Stimulated activated CD4-positive, alpha-beta T cell treated with anti-CD3 and anti-CD28 coated beads, Interleukin-12 subunit alpha, Interleukin-12 subunit beta, amount 100 ng/mL, for 24 hours (primary cell): ENCODE measurements around the gene CCDC102B.
"Not testable (repeated sequence)": the region's sequence is repeated elsewhere in the genome, so short reads cannot be mapped to it uniquely, and the experiment has no call there.

ENCODE experiments used
- DNase-seq, 2 experiments: peaks; one replicate each; pipeline ENCODE4 v3.0.0-alpha.2; 2020; ENCODE audit warnings: low read depth in 2 of 2

The CCDC102B gene

DNA sequence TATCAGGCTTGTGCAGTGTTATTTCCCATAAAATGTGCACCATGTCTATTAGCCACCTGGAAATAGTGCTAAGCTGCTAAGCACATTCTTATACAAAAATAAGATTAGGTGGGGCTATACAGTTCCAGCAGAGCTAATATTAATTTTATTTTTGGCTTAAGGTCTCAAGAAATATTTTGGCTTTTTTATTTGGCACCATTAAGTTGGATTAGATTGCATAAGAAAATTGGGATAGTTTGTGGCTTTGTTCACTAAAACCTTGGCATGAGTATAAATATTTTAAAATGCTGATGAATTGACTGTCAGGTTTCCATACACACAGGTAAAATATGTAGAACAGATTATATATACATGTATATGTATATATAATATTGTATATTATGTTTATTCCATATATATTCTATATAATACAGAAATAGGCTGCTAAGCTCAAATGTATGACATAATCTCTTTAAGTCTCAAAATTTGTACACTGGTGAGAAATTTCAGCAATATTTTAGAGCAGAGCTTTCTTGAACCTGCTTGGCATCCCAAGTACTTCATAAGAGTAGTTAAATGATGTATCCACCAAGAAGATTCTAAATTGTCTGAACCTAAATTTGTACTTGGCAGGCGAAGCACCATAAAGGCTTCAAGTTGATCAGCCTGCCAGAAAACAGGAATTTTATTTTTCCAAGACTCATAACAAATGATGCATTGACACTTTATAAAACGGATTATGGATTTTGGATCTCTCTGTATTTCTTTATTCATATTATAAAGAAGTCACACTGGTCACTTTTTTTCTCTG, 32.6 kb downstream of the CCDC102B start:
- DNase-seq, result no peak

DNA sequence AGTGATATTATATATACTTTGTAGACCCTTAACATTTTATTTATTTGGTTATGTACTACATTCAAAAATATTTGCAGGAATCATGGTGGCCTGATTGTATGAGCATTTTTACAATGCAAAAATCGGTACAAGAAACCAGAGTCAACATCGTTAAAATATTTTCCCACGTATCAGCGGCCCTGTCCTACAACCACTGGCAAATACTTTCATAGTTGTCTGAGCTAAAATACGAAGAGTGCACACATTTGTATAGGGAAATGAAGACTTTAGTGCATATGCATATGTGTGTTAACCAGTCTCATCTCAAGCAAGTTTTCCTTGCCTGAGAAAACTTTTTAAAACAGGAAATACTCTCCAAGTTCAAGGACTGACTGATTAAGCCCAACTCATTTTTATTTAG, 35.9 kb downstream of the CCDC102B start:
- DNase-seq, result no peak

DNA sequence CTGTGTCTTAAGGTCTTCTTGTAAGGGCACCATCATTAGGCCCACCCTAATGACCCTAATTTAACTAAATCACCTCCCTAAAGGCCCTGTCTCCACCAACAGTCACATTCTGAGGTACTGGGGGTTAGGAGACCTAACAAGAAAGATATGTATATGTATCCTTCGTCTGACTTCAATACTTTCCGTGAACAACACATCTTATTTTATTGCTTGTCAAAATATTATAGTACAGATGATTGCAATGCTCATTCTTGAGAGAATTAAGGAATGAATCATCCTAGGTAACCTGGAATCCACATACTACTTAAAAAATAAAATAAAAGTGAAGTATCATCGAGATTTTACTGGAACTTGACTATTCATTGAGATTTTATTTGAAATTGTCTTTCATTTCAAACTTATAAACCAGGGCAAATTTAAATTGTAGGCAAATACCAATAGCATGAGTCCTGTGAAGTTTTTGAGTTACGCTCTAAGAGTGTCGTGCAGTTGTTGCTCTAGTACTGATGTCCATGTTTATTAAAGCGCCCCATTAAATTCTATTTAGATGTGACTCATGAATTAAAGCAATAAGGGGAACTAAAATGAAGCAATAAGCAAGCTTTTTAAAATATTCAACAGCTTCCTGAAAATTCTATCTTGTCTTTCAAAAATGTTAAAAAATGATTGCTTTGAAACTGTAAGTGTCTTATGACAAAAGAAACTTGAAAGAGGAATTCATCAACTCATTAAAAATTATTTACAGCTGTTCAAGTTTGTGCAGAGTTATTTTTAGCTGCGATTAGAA, 40.0 kb downstream of the CCDC102B start:
- no peak for DNase-seq

DNA sequence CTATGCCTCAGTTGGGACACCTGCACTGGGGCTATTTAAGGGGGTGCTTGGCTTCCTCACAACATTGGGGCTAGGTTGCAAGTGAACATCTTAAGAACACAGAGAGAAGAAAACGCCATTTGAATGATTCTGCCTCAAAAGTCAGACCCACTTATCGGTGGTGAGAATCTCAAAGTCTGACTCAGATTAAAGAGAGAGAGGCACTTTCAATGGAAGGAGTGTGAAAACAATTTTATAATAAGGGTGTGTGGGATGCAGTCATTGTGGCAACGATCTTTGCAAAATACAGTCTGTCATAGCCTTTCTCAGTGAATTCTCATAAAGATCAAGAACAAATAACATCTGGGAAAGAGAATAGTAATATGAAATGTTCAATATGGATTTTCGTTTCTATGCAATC, 41.8 kb downstream of the CCDC102B start:
- no peak for DNase-seq

DNA sequence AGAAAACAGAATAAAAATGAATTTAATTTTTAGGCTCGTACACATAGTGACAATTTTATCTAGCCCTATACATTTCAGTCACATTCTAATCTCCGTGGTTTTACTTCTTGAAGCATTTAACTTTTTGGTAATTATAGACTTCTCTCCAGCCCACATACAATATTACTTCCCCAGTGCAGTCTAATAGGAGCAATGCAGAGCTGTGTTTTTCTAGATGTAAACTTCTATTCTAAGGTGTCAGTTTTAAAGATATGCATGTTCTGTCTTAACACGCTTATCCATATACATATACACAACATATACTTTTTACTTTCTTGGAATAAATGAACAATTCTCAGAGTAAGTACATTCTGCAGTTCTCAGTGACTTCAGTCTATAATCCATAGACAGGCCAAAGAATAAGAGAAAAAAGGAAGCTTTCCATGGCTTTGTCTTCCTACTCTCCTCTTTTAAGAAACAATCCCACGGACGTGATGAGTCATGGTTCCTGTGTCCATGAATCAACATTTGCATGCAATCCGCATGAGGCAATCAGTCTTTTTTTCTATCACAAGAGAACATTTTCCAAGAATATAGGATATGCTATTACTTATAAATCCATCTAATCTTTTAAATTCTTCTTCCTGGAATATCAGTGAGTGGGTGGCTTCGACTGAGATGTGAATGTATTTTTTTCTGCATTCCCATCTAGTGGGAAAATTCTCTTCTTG, 42.8 kb downstream of the CCDC102B start:
- no peak for DNase-seq

DNA sequence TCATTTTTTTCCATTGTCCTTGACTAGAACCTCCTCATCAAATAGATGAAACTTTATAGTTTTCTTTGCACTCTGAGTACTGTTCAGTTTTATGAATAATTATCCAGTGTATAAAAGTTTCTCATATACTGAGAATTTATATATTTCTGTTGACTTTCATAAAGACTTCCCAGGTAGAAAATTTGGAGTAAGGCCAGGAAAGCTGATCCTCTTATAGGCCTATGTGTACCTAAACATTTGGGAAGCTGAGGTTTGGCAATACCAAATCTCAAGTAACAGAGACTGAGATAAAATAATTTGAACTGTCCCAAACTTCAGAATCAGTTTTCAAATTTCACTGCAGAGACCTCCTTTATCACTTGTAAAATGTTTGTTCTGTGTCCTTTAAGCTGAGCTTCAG, 43.4 kb downstream of the CCDC102B start:
- no peak for DNase-seq

DNA sequence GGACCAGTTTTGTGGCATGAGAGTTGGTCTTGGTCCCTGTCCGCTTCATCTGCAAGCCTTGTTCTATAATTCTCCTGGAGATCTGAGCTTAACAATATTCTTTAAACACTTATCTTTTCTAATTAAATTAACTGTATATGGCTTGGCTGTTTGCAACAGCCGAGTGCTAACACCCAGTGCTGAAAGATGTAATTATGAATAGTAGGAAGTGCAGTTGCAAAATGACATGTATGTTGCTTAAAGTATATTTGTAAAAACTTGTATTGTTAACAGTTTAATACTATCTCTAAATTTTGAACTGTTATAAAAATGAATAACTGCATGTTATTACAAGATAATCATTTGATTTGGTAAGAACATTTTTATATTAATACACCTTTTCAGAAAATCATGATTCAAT, 45.1 kb downstream of the CCDC102B start:
- no peak for DNase-seq

DNA sequence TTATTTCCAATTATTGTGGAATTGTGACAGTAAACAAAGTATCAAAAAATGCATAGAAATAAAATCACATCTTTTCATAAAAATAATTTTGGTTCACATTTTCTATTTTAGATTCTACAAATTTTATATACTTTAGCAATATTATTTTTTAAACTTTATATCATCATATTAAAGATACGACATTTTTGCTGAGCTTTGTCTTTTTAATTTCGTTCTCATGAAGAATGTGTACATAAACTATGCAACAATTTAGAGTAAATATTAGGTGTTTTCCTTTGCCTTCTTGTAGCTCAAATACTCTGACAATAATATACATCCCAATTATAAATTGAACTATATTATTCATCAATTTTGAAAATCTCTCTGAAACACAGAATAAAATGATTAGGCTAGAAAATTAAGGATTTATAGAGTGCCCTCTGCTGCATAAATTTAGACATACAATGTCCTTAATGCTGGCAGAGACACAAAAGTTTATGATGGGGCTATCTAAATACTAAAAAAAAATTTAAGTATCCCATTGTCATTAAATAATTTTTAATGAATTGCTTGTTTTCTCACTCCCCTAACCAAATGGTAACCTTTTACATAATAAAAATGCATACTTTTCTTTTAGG, 45.7 kb downstream of the CCDC102B start:
- no peak for DNase-seq

DNA sequence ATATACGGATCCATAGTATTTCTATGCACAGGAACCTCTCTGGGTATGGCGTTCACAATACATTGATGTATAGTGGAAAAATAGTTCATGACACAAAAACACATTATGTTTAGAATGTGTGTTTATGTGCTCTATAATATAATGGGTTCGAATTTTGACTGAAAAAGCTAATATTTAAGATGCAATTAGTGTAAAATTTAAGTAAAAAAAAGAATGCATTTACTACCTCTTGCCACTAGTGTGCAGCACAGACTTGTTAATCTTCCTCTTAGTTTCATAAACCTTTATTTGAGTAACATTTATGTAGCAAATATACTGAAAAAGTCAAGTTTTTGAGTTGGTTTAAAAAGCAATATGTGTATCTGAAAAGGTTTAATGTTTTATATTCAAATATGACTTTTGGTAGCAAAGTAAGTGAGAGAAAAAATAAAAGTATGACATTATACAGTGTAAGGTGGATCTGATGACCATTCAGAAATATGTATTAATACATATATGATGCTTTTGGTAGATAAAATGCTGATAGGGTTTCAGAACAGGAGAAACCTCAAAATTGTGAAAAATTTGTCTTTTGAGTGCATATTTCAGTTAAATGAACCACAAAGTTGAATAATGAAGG, 49.4 kb downstream of the CCDC102B start:
- no peak for DNase-seq

DNA sequence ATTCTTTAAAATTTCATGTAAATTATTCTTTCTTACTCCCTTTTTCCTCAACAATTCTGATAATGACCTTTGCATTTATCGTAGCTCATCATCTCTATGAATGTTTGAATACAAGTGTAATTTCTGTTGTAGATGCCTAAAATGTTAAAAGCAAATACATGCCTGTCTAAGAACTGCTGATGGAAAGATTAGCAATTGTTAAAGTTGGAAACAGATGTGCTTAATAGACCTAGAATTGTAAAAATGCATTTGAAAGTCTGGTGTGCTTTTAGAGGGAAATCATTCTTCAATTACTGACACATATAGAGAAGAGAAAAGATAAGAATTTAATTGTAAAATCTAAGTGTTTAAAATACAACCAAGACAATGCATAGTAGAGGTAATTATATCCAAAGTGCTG, 50.4 kb downstream of the CCDC102B start:
- no peak for DNase-seq

DNA sequence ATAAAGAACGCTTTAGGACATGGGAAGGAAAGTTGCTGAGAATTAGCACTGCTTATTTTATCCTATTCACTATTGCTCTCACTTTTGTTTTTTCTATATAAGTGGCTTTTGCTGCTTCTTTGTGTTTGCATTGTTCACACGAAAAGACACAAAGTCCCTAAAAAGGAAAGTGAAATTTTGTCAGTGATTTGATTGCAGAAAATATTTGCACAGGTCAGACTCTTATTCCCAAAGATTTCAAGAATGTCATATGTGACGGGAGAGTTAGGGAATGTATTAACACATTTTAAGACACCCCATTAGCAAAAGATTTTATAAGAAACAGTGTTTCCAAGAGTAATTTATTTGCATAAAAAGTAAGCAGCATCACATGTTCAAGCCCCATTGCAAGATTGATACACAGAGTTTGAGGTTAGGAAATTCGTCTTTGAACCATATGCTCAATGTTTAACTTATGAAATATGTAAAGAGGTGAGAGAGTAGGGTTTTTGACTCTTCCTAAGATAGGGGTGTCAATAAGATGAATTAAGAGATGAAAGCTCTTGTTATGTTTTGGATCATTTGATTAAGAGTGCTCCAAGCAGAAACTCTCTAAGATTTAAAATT, 57.0 kb downstream of the CCDC102B start:
- DNase-seq, result no peak

DNA sequence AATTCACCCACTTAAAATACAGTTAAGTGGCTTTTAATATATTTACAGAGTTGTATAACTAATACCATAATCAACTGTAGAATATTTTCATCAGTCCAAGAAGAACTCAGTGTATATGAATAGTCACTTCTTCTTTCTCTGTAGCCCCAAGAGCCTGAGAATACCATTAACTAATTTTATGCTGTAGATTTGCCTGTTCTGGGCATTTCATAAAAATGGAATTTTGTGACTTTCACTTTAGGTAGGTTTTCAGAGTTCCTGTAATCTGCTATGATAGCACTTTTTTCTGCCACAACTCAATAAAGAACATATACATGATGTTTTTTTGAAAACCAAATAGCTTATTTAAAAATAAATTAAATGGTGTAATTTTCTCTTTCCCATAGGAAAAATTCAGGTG, 57.6 kb downstream of the CCDC102B start:
- no peak for DNase-seq

DNA sequence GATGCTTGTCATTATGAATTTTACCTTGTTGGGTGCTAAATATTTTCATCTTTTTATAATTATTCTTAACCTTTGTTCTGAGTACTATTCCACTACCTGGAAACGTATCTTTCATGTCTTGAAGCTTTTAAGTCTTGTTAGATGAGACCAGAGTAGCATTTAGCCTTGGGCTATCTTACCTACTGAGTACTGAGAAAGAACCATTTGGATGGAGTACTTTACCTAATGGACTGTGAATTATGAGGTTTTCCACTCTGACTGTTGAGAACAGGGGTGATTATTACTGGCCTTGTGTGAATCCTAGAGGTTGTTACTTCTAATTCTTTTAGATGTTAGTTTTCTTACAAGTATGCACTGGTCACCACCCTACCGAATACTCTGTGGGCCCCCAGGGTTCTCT, 63.5 kb downstream of the CCDC102B start:
- DNase-seq, result no peak

DNA sequence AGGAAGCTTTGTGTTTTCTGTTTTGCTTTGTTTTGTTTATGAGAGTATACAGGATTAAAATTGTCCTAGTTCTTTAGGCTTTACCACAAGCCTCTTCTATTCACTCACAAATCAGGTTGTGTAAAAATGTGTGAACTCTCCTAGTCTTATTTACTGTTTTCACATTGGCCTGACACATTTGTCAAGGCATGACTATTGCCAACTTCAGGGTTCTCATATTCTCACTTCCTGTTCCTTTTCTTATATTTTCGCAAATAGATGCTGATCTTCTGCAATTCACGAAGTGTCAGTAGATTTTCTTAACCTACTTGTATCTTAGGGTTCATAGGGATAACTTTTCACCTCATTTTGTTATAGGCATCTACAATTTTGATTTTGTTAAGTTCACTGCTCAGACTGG, 67.1 kb downstream of the CCDC102B start:
- DNase-seq, result no peak

DNA sequence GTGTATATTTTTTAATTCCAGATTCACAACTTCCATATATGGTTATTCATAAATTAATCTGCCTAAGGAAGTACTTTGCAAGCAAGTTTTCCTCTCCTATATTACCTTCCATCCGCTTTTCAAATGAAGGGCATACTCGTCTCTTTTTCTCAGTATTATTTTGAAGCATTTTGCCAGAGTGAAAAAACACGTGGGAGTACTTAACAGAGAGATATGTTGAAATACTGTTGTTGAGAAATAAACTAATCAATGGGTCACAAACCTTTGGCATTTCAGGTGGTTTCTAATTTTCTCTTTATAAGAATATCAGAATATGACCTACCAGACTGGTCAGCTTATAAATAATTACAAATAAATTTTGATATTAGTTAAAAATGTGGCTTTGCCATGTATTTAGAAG, 67.6 kb downstream of the CCDC102B start:
- DNase-seq, result no peak

DNA sequence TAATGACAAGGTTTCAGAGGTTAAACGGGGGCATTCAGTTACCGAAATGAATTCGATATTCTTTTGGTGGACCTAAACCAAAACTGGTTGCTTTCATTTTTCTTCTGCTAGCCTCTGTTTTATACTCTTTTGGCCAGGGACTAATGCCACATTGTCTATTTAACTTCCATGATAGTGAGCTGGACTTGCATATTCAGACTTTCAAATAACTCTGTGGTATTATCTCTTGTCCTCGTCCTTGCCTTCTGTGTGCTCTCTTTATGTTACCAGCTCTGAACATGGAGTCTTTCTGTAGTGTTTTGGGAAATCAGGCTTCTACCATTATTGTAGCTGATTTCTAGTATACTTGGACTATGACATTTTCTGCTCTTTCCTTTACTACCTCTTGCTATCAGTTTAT, 75.1 kb downstream of the CCDC102B start:
- DNase-seq, result no peak

DNA sequence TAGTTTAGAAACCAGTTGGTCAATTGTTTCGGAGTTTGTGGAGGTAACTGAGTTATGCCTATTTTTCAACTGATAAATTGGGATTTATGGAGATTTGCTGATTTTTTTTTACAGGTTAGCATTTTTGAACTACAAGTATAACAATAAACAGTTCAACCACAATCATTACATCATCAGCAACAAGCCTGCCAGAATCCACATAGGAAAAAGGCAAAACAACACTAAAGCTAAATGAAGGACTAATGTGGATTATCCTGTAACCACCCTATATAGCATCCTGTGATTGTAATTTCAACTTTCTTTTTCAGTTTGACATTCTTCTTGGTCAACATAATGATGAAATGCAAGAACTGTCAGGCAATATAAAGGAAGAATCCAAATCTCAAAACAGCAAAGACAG, 76.5 kb downstream of the CCDC102B start:
- DNase-seq, result no peak

DNA sequence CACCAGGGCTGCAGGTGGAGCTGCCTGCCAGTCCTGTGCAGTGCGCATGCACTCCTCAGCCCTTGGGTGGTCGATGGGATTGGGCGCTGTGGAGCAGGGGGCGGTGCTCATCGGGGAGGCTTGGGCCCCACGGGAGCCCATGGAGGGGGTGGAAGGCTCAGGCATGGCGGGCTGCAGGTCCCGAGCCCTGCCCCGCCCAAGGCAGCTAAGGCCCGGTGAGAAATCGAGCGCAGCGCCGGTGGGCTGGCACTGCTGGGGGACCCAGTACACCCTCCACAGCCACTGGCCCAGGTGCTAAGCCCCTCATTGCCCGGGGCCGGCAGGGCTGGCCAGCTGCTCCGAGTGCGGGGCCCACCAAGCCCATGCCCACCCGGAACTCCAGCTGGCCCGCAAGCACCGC, 82.1 kb downstream of the CCDC102B start:
- not testable (repeated sequence) for DNase-seq

DNA sequence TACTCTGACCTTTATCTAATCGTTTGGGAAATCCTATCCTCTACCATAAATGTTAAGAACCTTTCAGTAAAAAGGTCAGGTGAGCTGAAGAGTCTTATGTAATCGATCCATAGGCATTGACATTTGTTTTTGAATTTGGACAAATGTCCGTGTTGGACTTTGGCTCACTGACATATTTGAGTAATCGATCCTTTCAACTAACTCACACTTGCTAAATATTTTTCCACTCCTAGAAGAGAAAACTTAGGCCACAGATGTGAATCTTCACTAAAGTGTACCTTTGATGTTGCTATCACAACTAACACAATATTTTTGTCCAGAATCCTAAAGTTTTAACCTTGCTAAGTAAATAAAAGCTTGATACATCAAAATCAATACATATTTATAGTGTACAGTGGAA, 89.5 kb downstream of the CCDC102B start:
- DNase-seq, result no peak

DNA sequence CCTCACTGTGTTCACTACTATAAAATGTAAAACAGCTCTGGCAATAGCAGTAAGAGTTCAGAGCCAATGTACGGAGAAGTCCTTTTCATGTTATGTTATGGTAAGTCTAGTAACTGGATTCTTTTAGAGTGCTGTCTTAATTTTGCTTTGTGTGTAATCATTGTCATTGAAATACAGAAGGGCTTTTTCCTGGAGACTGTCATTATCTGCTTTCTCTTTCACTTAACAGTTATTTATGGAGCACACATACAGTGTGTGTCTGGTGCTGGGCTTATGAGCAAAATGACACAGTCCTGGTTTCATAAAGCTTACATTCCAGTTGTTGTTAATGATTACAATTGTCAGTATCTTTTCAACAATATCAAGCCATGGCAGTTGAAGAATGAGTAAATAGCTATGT, 95.5 kb downstream of the CCDC102B start:
- DNase-seq, result no peak

DNA sequence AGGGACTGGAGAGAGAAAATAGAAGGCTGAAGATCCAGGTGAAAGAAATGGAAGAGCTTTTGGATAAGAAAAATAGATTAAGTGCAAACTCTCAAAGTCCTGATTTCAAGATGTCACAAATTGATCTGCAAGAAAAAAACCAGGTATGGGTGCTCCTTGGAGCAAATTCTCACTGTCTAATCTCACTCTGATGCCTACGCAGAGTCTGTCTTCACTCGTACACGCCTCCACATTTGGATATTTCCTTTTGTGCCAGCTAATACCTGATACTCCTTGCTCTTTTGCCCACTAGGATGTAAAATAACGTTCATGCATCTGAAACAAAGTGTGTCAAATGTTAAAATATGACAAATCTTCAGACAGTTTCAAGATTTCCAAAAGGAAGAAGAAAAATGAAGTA, 99.4 kb downstream of the CCDC102B start:
- DNase-seq, result no peak
